HepG2 (cell line): ENCODE measurements around the gene EBF3. TPM values are rescaled to one million over a fixed set of nuclear protein-coding genes. Genes with fewer than 3 reads are reported as not detected.

Experiments used
- ATAC-seq: fragments of 200-7000 bp; cut with Tn5 transposase; 3 replicates; pipeline ENCODE4 v1.9.1; 2020; ENCODE audit warnings: mild to moderate bottlenecking, moderate library complexity
- BruUV-seq: library from RNA; stranded (reverse); fragments of 400-500 nt; replicated peaks from 2 replicates; lab custom pipeline; 2021; lab: Mats Ljungman, UMichigan
- CTCF ChIA-PET: fragments of 300-600 bp; formaldehyde crosslinking; extraction: SDS; loops from one replicate; lab custom pipeline; 2021; ENCODE audit warnings: low total read pairs, inconsistent platforms, low intra/inter-chr PET ratio; lab: Yijun Ruan, JAX
- POLR2A ChIA-PET: fragments of 350-600 bp; sonication (Branson Sonifier 250); formaldehyde crosslinking; loops from one replicate; lab custom pipeline; 2020; ENCODE audit warnings: antibody characterized with exemption, inconsistent platforms; lab: Yijun Ruan, JAX
- DNase-seq: peaks from one replicate; pipeline ENCODE4 v3.0.0-alpha.2; 2015; ENCODE audit warnings: low spot score
- FAIRE-seq: peaks from 3 replicates; lab custom pipeline; 2011; peaks lifted over from hg19 to GRCh38; lab: Jason Lieb, UNC
- H2AFZ ChIP-seq: one replicate; pipeline ENCODE4 v1.6.1; 2011; ENCODE audit warnings: low read length, inconsistent platforms
- H3K27ac ChIP-seq: fragments of 300-600 bp; 3 replicates; pipeline ENCODE4 v1.8.0; 2011; ENCODE audit warnings: mixed run types, mild to moderate bottlenecking, mixed read lengths, low read length, inconsistent platforms; ENCODE audit not compliant: insufficient read depth; ENCODE audit errors: extremely low read length
- H3K27me3 ChIP-seq, 2 experiments: fragments of 200-600 bp in 1 of 2; 2 replicates in 1 of 2; 3 replicates in 1 of 2; pipeline versions ENCODE4 v1.6.0 to v1.8.0; 2011; ENCODE audit warnings: low read length in 2 of 2, mild to moderate bottlenecking in 2 of 2, moderate library complexity in 2 of 2, inconsistent platforms in 1 of 2; ENCODE audit not compliant: insufficient read depth in 2 of 2, control insufficient read depth in 1 of 2
- H3K36me3 ChIP-seq, 2 experiments: fragments of 200-600 bp in 1 of 2; replicated peaks in 1 of 2; 2 replicates in 1 of 2; 3 replicates in 1 of 2; pipeline versions ENCODE4 v1.5.1 to v1.8.0; 2011; ENCODE audit warnings: low read length in 2 of 2, inconsistent platforms in 1 of 2; ENCODE audit not compliant: insufficient read depth in 2 of 2, control insufficient read depth in 1 of 2
- H3K4me1 ChIP-seq: 2 replicates; pipeline ENCODE4 v1.5.1; 2012; ENCODE audit warnings: low read length, inconsistent platforms; ENCODE audit not compliant: insufficient read depth
- H3K4me2 ChIP-seq: 2 replicates; pipeline ENCODE4 v1.6.0; 2011; ENCODE audit warnings: low read depth, low read length, inconsistent platforms
- H3K4me3 ChIP-seq, 3 experiments: fragments of 200-600 bp in 1 of 3; sonication (generic), shearing (Covaris generic) in 1 of 3; replicated peaks in 1 of 3; 2 replicates each; pipeline ENCODE4 v1.5.1; 2011 to 2016; ENCODE audit warnings: low read length in 3 of 3, inconsistent platforms in 2 of 3, low read depth in 2 of 3, mild to moderate bottlenecking in 2 of 3, control low read depth in 1 of 3, mixed read lengths in 1 of 3; ENCODE audit not compliant: insufficient read depth in 1 of 3
- H3K79me2 ChIP-seq: one replicate; pipeline ENCODE4 v1.6.1; 2011; ENCODE audit warnings: low read length, inconsistent platforms; ENCODE audit not compliant: insufficient read depth
- H3K9ac ChIP-seq: 2 replicates; pipeline ENCODE4 v1.6.0; 2011; ENCODE audit warnings: mild to moderate bottlenecking, low read depth, low read length, inconsistent platforms; ENCODE audit not compliant: insufficient read depth
- H3K9me3 ChIP-seq: 2 replicates; pipeline ENCODE4 v1.5.1; 2012; ENCODE audit warnings: mild to moderate bottlenecking, low read length
- H4K20me1 ChIP-seq: 2 replicates; pipeline ENCODE4 v1.6.0; 2011; ENCODE audit warnings: inconsistent platforms, mild to moderate bottlenecking, low read length, moderate library complexity; ENCODE audit not compliant: insufficient read depth
- ATF6 ChIP-seq: sonication (generic); formaldehyde crosslinking; conservative IDR thresholded peaks from 2 replicates; pipeline ENCODE4 v1.4.0; 2020; ENCODE audit warnings: missing genetic modification reagents
- HNRNPK ChIP-seq: fragments of 200-400 bp; formaldehyde crosslinking; IDR thresholded peaks from 2 replicates; pipeline ENCODE4 v1.6.1; 2018; ENCODE audit warnings: low read length, low read depth, moderate library complexity, mild to moderate bottlenecking; ENCODE audit not compliant: poor library complexity, severe bottlenecking
- KIAA2018 ChIP-seq: sonication (generic); formaldehyde crosslinking; IDR thresholded peaks from 2 replicates; pipeline ENCODE4 v1.5.0; 2020; ENCODE audit warnings: mild to moderate bottlenecking, missing genetic modification reagents, borderline replicate concordance
- NPAS2 ChIP-seq: sonication (generic); formaldehyde crosslinking; IDR thresholded peaks from 2 replicates; pipeline ENCODE4 v1.8.0; 2022; ENCODE audit warnings: mild to moderate bottlenecking, missing genetic modification reagents, borderline replicate concordance
- SP4 ChIP-seq: sonication (generic); formaldehyde crosslinking; IDR thresholded peaks from 2 replicates; pipeline ENCODE4 v1.8.1; 2023; ENCODE audit warnings: mild to moderate bottlenecking, missing genetic modification reagents
- ZBTB33 ChIP-seq: sonication (generic); formaldehyde crosslinking; IDR thresholded peaks from 2 replicates; pipeline ENCODE4 v1.4.0; 2020; ENCODE audit warnings: missing genetic modification reagents
- ZNF18 ChIP-seq: sonication (generic); formaldehyde crosslinking; IDR thresholded peaks from 2 replicates; pipeline ENCODE4 v1.8.0; 2022; ENCODE audit warnings: mild to moderate bottlenecking, missing genetic modification reagents; ENCODE audit not compliant: insufficient replicate concordance
- WGBS: methylation state at CpG from one replicate; pipeline ENCODE4 v1.1.6; 2017; ENCODE audit warnings: low lambda C conversion rate; 5-methylcytosine and 5-hydroxymethylcytosine counted together
- in situ Hi-C: cut with HindIII; loops from 2 replicates; pipeline ENCODE4 v1.10.0; 2017; ENCODE audit warnings: low pct_unique_long_range_greater_than_20kb; ENCODE audit not compliant: extremely low pct_ligation_motif_present
- intact Hi-C: fragments of 100-400 bp; cut with micrococcal nuclease; formaldehyde crosslinking; loops from one replicate; pipeline ENCODE4 v1.10.0; 2022; ENCODE audit not compliant: unreplicated experiment
- polyA plus RNA-seq, 8 experiments: library from polyadenylated mRNA; depleted of rRNA in 3 of 8; stranded (reverse) in 7 of 8; unstranded in 1 of 8; fragments of >200 nt; fragmentation: Illumina TruSeq in 4 of 8; extraction: Trizol in 4 of 8; gene quantifications; 2 replicates each; pipeline versions ENCODE4 v1.2.1 to v1.2.3, GENCODE V29; 2011 to 2016; ENCODE audit warnings: low read depth in 4 of 8, missing spikeins in 1 of 8, mixed read lengths in 1 of 8; ENCODE audit not compliant: insufficient read depth in 1 of 8
- total RNA-seq, 5 experiments: library from RNA; depleted of rRNA; stranded (reverse); fragments of >200 nt; fragmentation: Illumina TruSeq; extraction: Trizol; gene quantifications; 2 replicates each; pipeline ENCODE4 v1.2.3, GENCODE V29; 2016; ENCODE audit warnings: low read depth in 1 of 5

EBF3 gene
- total and polyA plus RNA-seq, 2 of the 13 experiments (the other 11 are each of a cell fraction or from before 2014, with no cell fraction given), result not detected

GRCh38 chr10:129964611-129965424 is 744 bp upstream of the EBF3 start:
- no peak for ATAC-seq
- no peak for DNase-seq
- intact Hi-C loops, result no loop called here
- TF ChIP-seq ZNF18 (CRISPR knock-in tag) (no peak), KIAA2018 (CRISPR knock-in tag) (no peak), SP4 (CRISPR knock-in tag) (no peak), HNRNPK (no peak), ATF6 (CRISPR knock-in tag) (no peak), NPAS2 (CRISPR knock-in tag) (no peak), ZBTB33 (no peak)

More at GRCh38 chr10:129964611-129965424, 744 bp upstream of the EBF3 start:
- Histone ChIP-seq H3K4me1 (no peaks in the 10 kb centered on the region), H3K9ac (no peak overlapping the region), H3K4me2 (no peak overlapping the region), H4K20me1 (peaks cover 3% of the 10 kb centered on the region; the same call in 1 of the 2 replicates), H3K27ac (no peak overlapping the region), H3K79me2 (no peaks in the 10 kb centered on the region), H3K9me3 (no peaks in the 10 kb centered on the region), H3K27me3 (peaks cover 3 to 82% of the 10 kb centered on the region in 2 experiments), H2AFZ (no peak overlapping the region), H3K4me3 (no peak overlapping the region), H3K36me3 (no peaks in the 10 kb centered on the region)
- in situ Hi-C loops, result loop anchor here (25.0 kb wide), 1 partner anchor 1703 kb away; no protein-coding TSS in a partner anchor
- no TSS peak for BruUV-seq
- WGBS, result 60% methylated on average over 39 of the region's 82 CpGs
- ChIA-PET POLR2A (no interaction called here), CTCF (no interaction called here)
- FAIRE-seq, result no peak
